ENCODE measurements around the gene CRADD. TPM values are rescaled to one million over a fixed set of nuclear protein-coding genes. Genes with fewer than 3 reads are reported as not detected.

The CRADD gene
- total RNA-seq, 3 donors from 2014 or later, result 24.0 to 49.8 (median 44.2) TPM

GRCh38 chr12:93846936-93847516 is 169.9 kb downstream of the CRADD start:
- Histone ChIP-seq H3K27ac (no peak overlapping the region), H3K9me3 (no peaks in the 10 kb centered on the region), H3K27me3 (no peaks in the 10 kb centered on the region), H3K4me1 (no peaks in the 10 kb centered on the region), H3K36me3 (no peaks in the 10 kb centered on the region), H3K4me3 (no peak overlapping the region)
- intact Hi-C loops (cut with DNase I; ENCODE audit: low total_unique reads), result no loop called here
- TF ChIP-seq POLR2A (IDR thresholded peaks at IDR 0.05), result no peak
- no peak for DNase-seq (ENCODE audit: low spot score in 2 of 2)

- TF ChIP-seq POLR2A (IDR thresholded peaks at IDR 0.05) (no peak), CTCF (IDR thresholded peaks at IDR 0.05) (no peak), POLR2AphosphoS5 (IDR thresholded peaks at IDR 0.05) (no peak)
- H3K27ac ChIP-seq, result no peak overlapping the region
Measured at GRCh38 chr12:93847517-93848474, 170.6 kb downstream of the CRADD start.

GRCh38 chr12:93848523-93849101 is 171.4 kb downstream of the CRADD start:
- intact Hi-C loops (cut with DNase I; ENCODE audit: low total_unique reads), result no loop called here

More at GRCh38 chr12:93847517-93848474, 170.6 kb downstream of the CRADD start:
- Histone ChIP-seq H3K4me1 (no peaks in the 10 kb centered on the region), H3K9me3 (no peaks in the 10 kb centered on the region), H3K4me3 (no peak overlapping the region), H3K36me3 (no peaks in the 10 kb centered on the region), H3K27me3 (no peaks in the 10 kb centered on the region)
- intact Hi-C loops (cut with DNase I; ENCODE audit: low total_unique reads), result no loop called here
- DNase-seq (ENCODE audit: low spot score in 2 of 2), result no peak

GRCh38 chr12:93849946-93850345 is 172.8 kb downstream of the CRADD start:
- Histone ChIP-seq H3K4me3 (no peak overlapping the region), H3K36me3 (no peaks in the 10 kb centered on the region), H3K27ac (no peak overlapping the region), H3K27me3 (no peaks in the 10 kb centered on the region), H3K4me1 (no peaks in the 10 kb centered on the region), H3K9me3 (no peaks in the 10 kb centered on the region)
- no peak for TF ChIP-seq CTCF (IDR thresholded peaks at IDR 0.05)
- no peak for TF ChIP-seq POLR2AphosphoS5 (IDR thresholded peaks at IDR 0.05)
- TF ChIP-seq POLR2A (IDR thresholded peaks at IDR 0.05), result no peak
- DNase-seq (ENCODE audit: low spot score in 2 of 2), result no peak
- intact Hi-C loops (cut with DNase I; ENCODE audit: low total_unique reads), result no loop called here

More at GRCh38 chr12:93848523-93849101, 171.4 kb downstream of the CRADD start:
- no peaks in the 10 kb centered on the region for H3K27me3 ChIP-seq
- no peak for TF ChIP-seq POLR2AphosphoS5 (IDR thresholded peaks at IDR 0.05)
- no peak for TF ChIP-seq CTCF (IDR thresholded peaks at IDR 0.05)
- H3K4me3 ChIP-seq, result no peak overlapping the region
- H3K9me3 ChIP-seq, result no peaks in the 10 kb centered on the region
- H3K27ac ChIP-seq, result peak overlapping the region in 1 of 2 donors; percentile 3
- DNase-seq (ENCODE audit: low spot score in 2 of 2), result no peak
- H3K4me1 ChIP-seq, result no peaks in the 10 kb centered on the region
- no peaks in the 10 kb centered on the region for H3K36me3 ChIP-seq

- no peak overlapping the region for H3K27ac ChIP-seq
- H3K4me1 ChIP-seq, result no peaks in the 10 kb centered on the region
- intact Hi-C loops (cut with DNase I; ENCODE audit: low total_unique reads), result no loop called here
- H3K36me3 ChIP-seq, result no peaks in the 10 kb centered on the region
- H3K27me3 ChIP-seq, result no peaks in the 10 kb centered on the region
- no peak for DNase-seq (ENCODE audit: low spot score in 2 of 2)
- H3K9me3 ChIP-seq, result no peaks in the 10 kb centered on the region
- H3K4me3 ChIP-seq, result no peak overlapping the region
- TF ChIP-seq POLR2A (IDR thresholded peaks at IDR 0.05) (no peak), POLR2AphosphoS5 (IDR thresholded peaks at IDR 0.05) (no peak), CTCF (IDR thresholded peaks at IDR 0.05) (no peak)
Measured at GRCh38 chr12:93850481-93851256, 173.5 kb downstream of the CRADD start.
